Fibroblast of lung (primary cell): ENCODE results near the gene NAV3.

ENCODE experiments used
- EZH2 ChIP-seq: IDR thresholded peaks from 2 replicates; pipeline ENCODE4 v1.5.1; 2012; ENCODE audit warnings: low read length, control low read depth, mild to moderate bottlenecking; ENCODE audit errors: missing control alignments
- TF ChIP-seq, protein P1 (sequence below), 2 donors: IDR thresholded peaks in 1 of 2; conservative IDR thresholded peaks in 1 of 2; 1 replicate in 1 of 2; 2 replicates in 1 of 2; pipeline ENCODE4 v1.5.1; 2011 to 2012; ENCODE audit warnings: low read length in 2 of 2, control low read depth in 1 of 2, inconsistent platforms in 1 of 2, low read depth in 1 of 2, mild to moderate bottlenecking in 1 of 2

DNA sequence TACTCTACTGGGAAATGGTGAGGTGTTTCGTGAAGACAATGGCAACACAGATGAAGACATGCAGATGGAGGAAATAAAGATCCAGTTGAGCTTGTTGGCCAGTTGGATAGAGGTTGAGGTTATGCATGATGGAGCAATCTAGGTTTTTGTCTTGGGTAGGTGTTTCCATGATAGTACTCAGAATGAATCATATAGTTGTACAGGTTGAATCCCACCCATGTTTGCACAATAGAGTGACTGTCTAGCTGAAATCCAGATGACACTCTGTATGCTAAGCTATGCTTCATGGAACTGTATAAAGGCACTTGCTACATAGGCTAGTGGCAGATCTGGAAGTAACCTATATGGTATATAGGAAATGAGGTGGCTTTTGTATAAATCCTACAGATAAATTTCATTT lies 264.9 kb downstream of the NAV3 start:
- TF ChIP-seq, protein P1, sequence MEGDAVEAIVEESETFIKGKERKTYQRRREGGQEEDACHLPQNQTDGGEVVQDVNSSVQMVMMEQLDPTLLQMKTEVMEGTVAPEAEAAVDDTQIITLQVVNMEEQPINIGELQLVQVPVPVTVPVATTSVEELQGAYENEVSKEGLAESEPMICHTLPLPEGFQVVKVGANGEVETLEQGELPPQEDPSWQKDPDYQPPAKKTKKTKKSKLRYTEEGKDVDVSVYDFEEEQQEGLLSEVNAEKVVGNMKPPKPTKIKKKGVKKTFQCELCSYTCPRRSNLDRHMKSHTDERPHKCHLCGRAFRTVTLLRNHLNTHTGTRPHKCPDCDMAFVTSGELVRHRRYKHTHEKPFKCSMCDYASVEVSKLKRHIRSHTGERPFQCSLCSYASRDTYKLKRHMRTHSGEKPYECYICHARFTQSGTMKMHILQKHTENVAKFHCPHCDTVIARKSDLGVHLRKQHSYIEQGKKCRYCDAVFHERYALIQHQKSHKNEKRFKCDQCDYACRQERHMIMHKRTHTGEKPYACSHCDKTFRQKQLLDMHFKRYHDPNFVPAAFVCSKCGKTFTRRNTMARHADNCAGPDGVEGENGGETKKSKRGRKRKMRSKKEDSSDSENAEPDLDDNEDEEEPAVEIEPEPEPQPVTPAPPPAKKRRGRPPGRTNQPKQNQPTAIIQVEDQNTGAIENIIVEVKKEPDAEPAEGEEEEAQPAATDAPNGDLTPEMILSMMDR (conservative IDR thresholded peaks at IDR 0.05 in 1 of 2, IDR thresholded peaks at IDR 0.05 in 1 of 2; ENCODE audit: low read depth in 1 of 2, low read length in 2 of 2) = no peak
- TF ChIP-seq EZH2 = no peak
